HS-27A (cell line): ENCODE measurements around the gene LIMS2.

Experiments used
- DNase-seq: peaks from one replicate; pipeline ENCODE4 v3.0.0-alpha.2; 2012; ENCODE audit warnings: low read depth, missing footprints

The LIMS2 gene

GRCh38 chr2:127675331-127676261 is at the start of gene LIMS2:
Gene LIMS2 (minus strand): TSS chr2:127675530. CDS start chr2:127675024, 506 bp downstream.
- DNase-seq: peak; percentile 69

- DNase-seq: no peak
These were observed 47.5 kb upstream of the LIMS2 start for GRCh38 chr2:127722807-127723206.

- DNase-seq: no peak
These were observed 46.6 kb upstream of the LIMS2 start for GRCh38 chr2:127721978-127722355.

- DNase-seq: peak; percentile 46
These were observed 46.1 kb upstream of the LIMS2 start for GRCh38 chr2:127721311-127721977.

- DNase-seq: no peak
These were observed 44.2 kb upstream of the LIMS2 start for GRCh38 chr2:127719301-127720218.

GRCh38 chr2:127718271-127718670 is 42.9 kb upstream of the LIMS2 start:
- DNase-seq: no peak

- DNase-seq: no peak
These were observed 40.6 kb upstream of the LIMS2 start for GRCh38 chr2:127715778-127716449.

- DNase-seq: no peak
These were observed 38.2 kb upstream of the LIMS2 start for GRCh38 chr2:127713562-127713961.

- no peak for DNase-seq
These were observed 37.7 kb upstream of the LIMS2 start for GRCh38 chr2:127712999-127713398.

- DNase-seq: no peak
These were observed 34.0 kb upstream of the LIMS2 start for GRCh38 chr2:127709336-127709735.

- DNase-seq: no peak
These were observed 32.7 kb upstream of the LIMS2 start for GRCh38 chr2:127707890-127708648.

GRCh38 chr2:127706215-127706990 is 31.1 kb upstream of the LIMS2 start:
- no peak for DNase-seq

GRCh38 chr2:127705391-127706065 is 30.2 kb upstream of the LIMS2 start:
- no peak for DNase-seq

- no peak for DNase-seq
These were observed 29.5 kb upstream of the LIMS2 start for GRCh38 chr2:127704641-127705390.

- no peak for DNase-seq
These were observed 28.0 kb upstream of the LIMS2 start for GRCh38 chr2:127703282-127703681.

GRCh38 chr2:127702395-127703009 is 27.2 kb upstream of the LIMS2 start:
- no peak for DNase-seq

- DNase-seq: peak; percentile 74
These were observed 26.5 kb upstream of the LIMS2 start for GRCh38 chr2:127701651-127702394.
